ENCODE results near the gene PRR23C.

GRCh38 chr3:139093840-139094239 is 49.1 kb upstream of the PRR23C start:
- no peak for TF ChIP-seq CTCF (IDR thresholded peaks at IDR 0.05)
- no peak for TF ChIP-seq POLR2A (IDR thresholded peaks at IDR 0.05)

Measured in thyroid gland (tissue), 4 donors.